SH-SY5Y (cell line): ENCODE results near the gene HAO2.

Experiments
- GATA2 ChIP-seq: IDR thresholded peaks from 2 replicates; pipeline ENCODE4 v1.6.1; 2011; ENCODE audit warnings: mild to moderate bottlenecking, low read depth, low read length
- GATA3 ChIP-seq: IDR thresholded peaks from 2 replicates; pipeline ENCODE4 v1.6.1; 2011; ENCODE audit warnings: low read depth, mild to moderate bottlenecking, low read length, moderate library complexity

DNA sequence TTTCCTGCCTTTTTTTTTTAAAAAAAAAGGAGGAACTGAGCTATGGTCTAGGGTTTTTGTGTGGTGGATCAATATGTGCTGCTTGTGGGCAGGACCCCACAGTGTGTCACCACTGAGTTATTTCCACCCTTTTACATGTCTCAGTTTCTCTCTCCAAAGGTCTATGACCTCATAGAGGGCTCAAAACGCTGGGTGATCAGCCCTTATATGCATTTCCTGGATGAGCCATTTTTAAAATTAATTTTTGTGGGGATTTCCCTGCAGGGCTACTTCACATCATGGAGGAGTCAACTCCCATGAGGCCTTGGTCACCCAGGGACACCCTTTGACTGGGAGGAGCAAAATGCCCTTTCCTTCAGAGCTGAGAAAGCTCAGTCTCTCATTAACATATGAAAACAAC, 20.7 kb upstream of the HAO2 start:
- no peak for TF ChIP-seq GATA2
- TF ChIP-seq GATA3, result no peak
